ENCODE results near the gene SUFU.

GRCh38 chr10:102462512-102463054 lies 41.2 kb upstream of the SUFU start:
- no peak for TF ChIP-seq TAF1 (IDR thresholded peaks at IDR 0.05; ENCODE audit: low read depth, low read length)
- no peak for TF ChIP-seq CTCF (IDR thresholded peaks at IDR 0.05; ENCODE audit: control extremely low read depth in 1 of 3, insufficient read depth in 1 of 3, low read depth in 1 of 3, low read length in 3 of 3)
- no peak for TF ChIP-seq POLR2AphosphoS5 (IDR thresholded peaks at IDR 0.05; ENCODE audit: low read depth, low read length)
- TF ChIP-seq MAX (IDR thresholded peaks at IDR 0.05): no peak
- TF ChIP-seq EGR1 (IDR thresholded peaks at IDR 0.05; ENCODE audit: borderline replicate concordance, low read depth, low read length): no peak
- no peak for TF ChIP-seq EZH2 (IDR thresholded peaks at IDR 0.05; ENCODE audit: low read depth, low read length, severe bottlenecking)
- no peak for TF ChIP-seq NRF1 (IDR thresholded peaks at IDR 0.05; ENCODE audit: low read depth, low read length)
- TF ChIP-seq RFX5 (IDR thresholded peaks at IDR 0.05; ENCODE audit: borderline replicate concordance, low read depth, low read length): no peak
- TF ChIP-seq RXRA (IDR thresholded peaks at IDR 0.05; ENCODE audit: insufficient read depth, low read depth, low read length): no peak
- TF ChIP-seq BRCA1 (IDR thresholded peaks at IDR 0.05; ENCODE audit: low read depth, low read length): no peak
- TF ChIP-seq POLR2A (IDR thresholded peaks at IDR 0.05; ENCODE audit: control extremely low read depth in 1 of 2, low read depth in 2 of 2, low read length in 2 of 2): no peak
- TF ChIP-seq USF2 (IDR thresholded peaks at IDR 0.05; ENCODE audit: low read length): no peak

All from H1 (cell line).